ENCODE results near the gene PLAC9.
A peak's percentile ranks its signal among the peaks of the same experiment; 100 is the strongest.
"Not testable (repeated sequence)": the region's sequence is repeated elsewhere in the genome, so short reads cannot be mapped to it uniquely, and the experiment has no call there.

PLAC9 gene

DNA sequence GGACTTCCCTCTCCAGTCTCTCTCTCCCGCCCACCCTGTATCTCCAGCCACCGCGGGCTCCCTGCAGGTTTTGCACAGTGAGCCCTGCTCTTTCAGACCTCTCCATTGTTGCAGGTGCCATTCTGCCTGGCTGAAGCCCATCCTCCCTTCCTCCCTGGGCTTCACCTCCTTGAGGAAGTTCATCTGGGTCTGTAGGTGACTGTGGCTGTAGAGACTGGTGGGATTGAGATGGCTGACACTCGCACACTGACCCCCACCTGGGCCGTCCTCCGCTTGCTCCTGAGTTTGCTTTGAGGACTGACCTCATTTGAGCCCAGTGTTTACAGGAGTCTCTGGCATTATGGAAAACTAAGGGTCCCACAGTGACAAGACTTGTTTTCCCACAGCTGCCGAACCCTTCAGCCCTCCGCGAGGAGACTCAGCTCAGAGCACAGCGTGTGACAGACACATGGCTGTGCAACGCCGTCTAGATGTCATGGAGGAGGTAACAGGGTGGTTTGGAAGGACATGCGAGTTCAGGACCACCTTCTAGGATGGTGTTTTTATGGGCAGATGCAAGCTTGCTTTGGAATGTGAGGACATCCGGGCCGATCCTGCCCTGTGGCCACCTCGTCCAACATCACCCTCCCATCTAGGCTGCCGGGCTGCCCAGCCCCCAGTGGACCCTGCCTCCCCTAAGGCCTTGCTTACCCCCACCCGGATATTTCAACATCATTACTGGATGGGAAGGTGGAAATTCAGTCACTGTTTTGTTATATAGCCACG lies 9.3 kb downstream of the PLAC9 start:
- no peaks in the 10 kb centered on the region for H3K27me3 ChIP-seq (replicated peaks; ENCODE audit: insufficient read depth, low read length)
- DNase-seq = no peak
- peaks cover 16% of the 10 kb centered on the region for H3K4me1 ChIP-seq (ENCODE audit: low read length)
- peaks cover 26% of the 10 kb centered on the region for H3F3A ChIP-seq (ENCODE audit: insufficient read depth, low read length)
- no peak for TF ChIP-seq EZH2 (optimal IDR thresholded peaks at IDR 0.05; ENCODE audit: low read depth, low read length)
- no peak for TF ChIP-seq EZH2phosphoT487 (IDR thresholded peaks at IDR 0.05; ENCODE audit: low read length)
- TF ChIP-seq CTCF (IDR thresholded peaks at IDR 0.05; ENCODE audit: low read length) = no peak
- H3K79me2 ChIP-seq (ENCODE audit: low read length) = no peaks in the 10 kb centered on the region
- H3K9me3 ChIP-seq (replicated peaks; ENCODE audit: insufficient read depth, low read length) = no peaks in the 10 kb centered on the region
- H3K9me2 ChIP-seq (replicated peaks; ENCODE audit: insufficient read depth, low read length) = no peaks in the 10 kb centered on the region
- no peaks in the 10 kb centered on the region for H4K20me1 ChIP-seq (ENCODE audit: insufficient read depth, low read length)
- H3K36me3 ChIP-seq (replicated peaks; ENCODE audit: insufficient read depth, low read length) = no peaks in the 10 kb centered on the region
- no peak overlapping the region for H3K4me2 ChIP-seq (ENCODE audit: low read depth, low read length)
- H2AFZ ChIP-seq (ENCODE audit: low read length) = no peak overlapping the region
- no peak overlapping the region for H3K9ac ChIP-seq (ENCODE audit: low read length)
- H3K4me3 ChIP-seq (ENCODE audit: low read length) = no peak overlapping the region
- no peak overlapping the region for H3K27ac ChIP-seq (ENCODE audit: low read length)

DNA sequence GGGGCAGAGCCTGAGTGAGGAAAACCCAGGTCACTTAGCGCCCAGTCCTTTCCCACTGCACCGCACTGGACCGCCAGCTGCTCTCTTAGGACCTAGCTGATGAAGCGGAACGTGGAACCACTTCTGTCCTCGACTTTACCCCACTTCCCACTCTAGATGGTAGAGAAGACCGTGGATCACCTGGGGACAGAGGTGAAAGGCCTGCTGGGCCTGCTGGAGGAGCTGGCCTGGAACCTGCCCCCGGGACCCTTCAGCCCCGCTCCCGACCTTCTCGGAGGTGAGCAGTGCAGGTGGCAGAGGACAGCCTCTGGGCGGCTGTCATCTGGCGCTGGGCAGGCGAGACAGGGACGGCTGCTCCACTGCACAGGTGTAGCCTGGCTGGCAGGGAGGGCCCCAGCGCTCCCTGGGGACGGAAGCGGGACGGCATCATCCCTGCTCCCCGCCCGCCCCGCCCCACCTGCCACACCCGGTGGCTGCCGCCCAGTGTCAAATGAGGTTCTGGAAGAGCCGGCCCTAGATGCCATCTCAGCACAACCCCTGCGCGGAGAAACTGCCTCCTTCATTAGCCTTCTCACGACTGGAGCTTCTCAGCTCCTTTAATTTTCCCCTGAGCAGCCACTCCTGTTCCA lies 11.7 kb downstream of the PLAC9 start:
- TF ChIP-seq EZH2phosphoT487 (IDR thresholded peaks at IDR 0.05; ENCODE audit: low read length) (no peak), CTCF (IDR thresholded peaks at IDR 0.05; ENCODE audit: low read length) (no peak), EZH2 (optimal IDR thresholded peaks at IDR 0.05; ENCODE audit: low read depth, low read length) (no peak)
- Histone ChIP-seq H3K36me3 (replicated peaks; ENCODE audit: insufficient read depth, low read length) (no peaks in the 10 kb centered on the region), H3K27ac (ENCODE audit: low read length) (peak overlapping the region; percentile 88), H3K27me3 (replicated peaks; ENCODE audit: insufficient read depth, low read length) (no peaks in the 10 kb centered on the region), H3K9me2 (replicated peaks; ENCODE audit: insufficient read depth, low read length) (no peaks in the 10 kb centered on the region), H3K9me3 (replicated peaks; ENCODE audit: insufficient read depth, low read length) (no peaks in the 10 kb centered on the region), H3K9ac (ENCODE audit: low read length) (peak overlapping the region; percentile 61), H4K20me1 (ENCODE audit: insufficient read depth, low read length) (no peaks in the 10 kb centered on the region), H3F3A (ENCODE audit: insufficient read depth, low read length) (peaks cover 26% of the 10 kb centered on the region), H2AFZ (ENCODE audit: low read length) (peak overlapping the region; percentile 54; the same call in 1 of the 2 replicates), H3K4me2 (ENCODE audit: low read depth, low read length) (peak overlapping the region; percentile 87), H3K79me2 (ENCODE audit: low read length) (no peaks in the 10 kb centered on the region), H3K4me3 (ENCODE audit: low read length) (peak overlapping the region; percentile 53), H3K4me1 (ENCODE audit: low read length) (peaks cover 16% of the 10 kb centered on the region)
- peak; percentile 72 for DNase-seq

DNA sequence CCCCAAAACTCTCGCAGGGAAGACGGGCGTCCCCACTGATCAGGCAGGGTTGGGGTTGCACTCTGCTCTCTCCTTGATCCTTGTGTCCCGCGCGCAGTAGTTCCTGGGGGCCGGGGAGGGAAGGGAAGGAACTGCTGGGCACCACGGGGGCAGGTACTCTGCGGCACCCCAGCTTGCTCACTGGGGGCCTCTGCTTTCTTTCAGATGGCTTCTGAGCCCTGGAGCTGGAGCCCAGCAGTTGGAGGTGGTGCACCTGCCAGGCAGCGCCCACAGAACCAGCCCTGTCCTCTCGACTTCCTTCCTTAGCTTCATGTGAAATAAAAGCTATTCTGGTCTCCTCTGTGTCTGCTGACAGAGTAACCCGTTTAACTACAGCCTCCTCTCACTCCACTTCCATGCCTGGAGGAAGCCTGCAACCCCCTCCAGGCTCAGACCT lies 12.2 kb downstream of the PLAC9 start:
- H3K36me3 ChIP-seq (replicated peaks; ENCODE audit: insufficient read depth, low read length) = no peaks in the 10 kb centered on the region
- H4K20me1 ChIP-seq (ENCODE audit: insufficient read depth, low read length) = no peaks in the 10 kb centered on the region
- peaks cover 16% of the 10 kb centered on the region for H3K4me1 ChIP-seq (ENCODE audit: low read length)
- H3K4me2 ChIP-seq (ENCODE audit: low read depth, low read length) = peak overlapping the region; percentile 87
- peak overlapping the region; percentile 53 for H3K4me3 ChIP-seq (ENCODE audit: low read length)
- peak overlapping the region; percentile 88 for H3K27ac ChIP-seq (ENCODE audit: low read length)
- TF ChIP-seq EZH2 (optimal IDR thresholded peaks at IDR 0.05; ENCODE audit: low read depth, low read length) (no peak), CTCF (IDR thresholded peaks at IDR 0.05; ENCODE audit: low read length) (no peak), EZH2phosphoT487 (IDR thresholded peaks at IDR 0.05; ENCODE audit: low read length) (no peak)
- peak overlapping the region; percentile 61 for H3K9ac ChIP-seq (ENCODE audit: low read length)
- peak overlapping the region; percentile 54; the same call in 1 of the 2 replicates for H2AFZ ChIP-seq (ENCODE audit: low read length)
- H3K9me2 ChIP-seq (replicated peaks; ENCODE audit: insufficient read depth, low read length) = no peaks in the 10 kb centered on the region
- H3K9me3 ChIP-seq (replicated peaks; ENCODE audit: insufficient read depth, low read length) = no peaks in the 10 kb centered on the region
- peak; percentile 77 for DNase-seq
- H3K79me2 ChIP-seq (ENCODE audit: low read length) = no peaks in the 10 kb centered on the region
- no peaks in the 10 kb centered on the region for H3K27me3 ChIP-seq (replicated peaks; ENCODE audit: insufficient read depth, low read length)
- peaks cover 26% of the 10 kb centered on the region for H3F3A ChIP-seq (ENCODE audit: insufficient read depth, low read length)

GRCh38 chr10:80145406-80146308 lies 13.1 kb downstream of the PLAC9 start:
- not testable (repeated sequence) for H3K9me2 ChIP-seq (replicated peaks; ENCODE audit: insufficient read depth, low read length); H3K36me3 ChIP-seq (replicated peaks; ENCODE audit: insufficient read depth, low read length); H4K20me1 ChIP-seq (ENCODE audit: insufficient read depth, low read length); H3K79me2 ChIP-seq (ENCODE audit: low read length); H3K4me3 ChIP-seq (ENCODE audit: low read length); H2AFZ ChIP-seq (ENCODE audit: low read length); H3K27me3 ChIP-seq (replicated peaks; ENCODE audit: insufficient read depth, low read length); H3K9me3 ChIP-seq (replicated peaks; ENCODE audit: insufficient read depth, low read length)
- Histone ChIP-seq H3K4me1 (ENCODE audit: low read length) (peaks cover 16% of the 10 kb centered on the region), H3K4me2 (ENCODE audit: low read depth, low read length) (peak overlapping the region; percentile 87), H3K27ac (ENCODE audit: low read length) (peak overlapping the region; percentile 88; the same call in 1 of the 2 replicates), H3F3A (ENCODE audit: insufficient read depth, low read length) (peaks cover 26% of the 10 kb centered on the region), H3K9ac (ENCODE audit: low read length) (peak overlapping the region; percentile 61; the same call in 1 of the 2 replicates)
- DNase-seq = peak; percentile 31

All from MM.1S (cell line).